Measurements from ENCODE around the gene TBC1D22B. TPM values are rescaled to one million over a fixed set of nuclear protein-coding genes. Genes with fewer than 3 reads are reported as not detected.

Gene TBC1D22B
- total RNA-seq = 14.8 to 15.2 TPM (median 15.1 TPM) in 3 replicates

DNA sequence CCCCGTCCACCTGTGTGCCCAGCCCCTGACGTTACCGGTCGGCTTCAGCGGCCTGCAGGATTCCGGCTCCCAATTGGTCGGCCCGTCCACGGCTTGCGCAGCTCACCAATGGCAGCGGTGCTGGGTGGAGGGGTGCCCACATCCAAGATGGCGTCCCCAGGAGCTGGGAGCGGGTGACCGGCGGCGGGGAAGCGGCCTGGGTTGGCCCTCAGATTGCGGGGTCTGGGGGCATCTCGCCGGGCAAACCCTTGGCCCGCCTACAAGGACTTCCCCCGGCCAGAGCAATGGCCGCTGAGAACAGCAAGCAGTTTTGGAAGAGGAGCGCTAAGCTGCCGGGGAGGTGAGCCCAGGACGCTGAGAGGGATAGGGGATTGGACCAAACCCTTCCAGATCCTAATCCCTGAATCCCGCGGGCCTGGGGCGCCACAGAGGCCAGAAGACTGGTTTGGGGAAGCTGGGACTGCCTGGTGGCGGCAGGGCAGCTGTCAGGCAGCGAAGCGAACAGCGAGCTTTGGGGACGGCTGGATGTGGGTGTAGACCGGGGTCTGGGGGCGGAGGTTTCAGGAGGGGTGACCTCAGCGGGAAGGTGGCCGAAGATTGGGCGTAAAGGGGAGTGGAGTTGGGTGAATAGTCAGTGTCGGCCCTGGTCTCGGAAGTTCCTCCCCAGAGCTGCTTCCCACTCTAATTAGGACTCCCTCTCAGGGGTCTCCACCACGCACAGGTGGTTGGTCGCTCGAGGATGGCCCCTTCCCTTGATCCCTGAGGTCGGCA, at the start of gene TBC1D22B, which contains the start of gene TMEM217:
Gene TBC1D22B (plus strand): TSS at position 139 of the 771 bp plus-strand sequence. CDS start 146 bp downstream, at position 285.
Gene TMEM217 (minus strand): TSS at position 511 of the 771 bp plus-strand sequence. CDS start 39,114 bp downstream, outside the sequence.
- DNase-seq (ENCODE audit: low spot score in 2 of 2, unreplicated experiment in 2 of 2) = peak; percentile 93 to 95
- peaks cover 3% of the 10 kb centered on the region for H3K27me3 Mint-ChIP-seq (ENCODE audit: low read depth)
- no peaks in the 10 kb centered on the region for H3K36me3 Mint-ChIP-seq
- peak within 1 kb of the TSS; percentile 96 for H3K27ac Mint-ChIP-seq
- H3K9me3 Mint-ChIP-seq = no peaks in the 10 kb centered on the region
- peak within 1 kb of the TSS; percentile 97 for H3K4me3 Mint-ChIP-seq
- TF ChIP-seq, protein P1, sequence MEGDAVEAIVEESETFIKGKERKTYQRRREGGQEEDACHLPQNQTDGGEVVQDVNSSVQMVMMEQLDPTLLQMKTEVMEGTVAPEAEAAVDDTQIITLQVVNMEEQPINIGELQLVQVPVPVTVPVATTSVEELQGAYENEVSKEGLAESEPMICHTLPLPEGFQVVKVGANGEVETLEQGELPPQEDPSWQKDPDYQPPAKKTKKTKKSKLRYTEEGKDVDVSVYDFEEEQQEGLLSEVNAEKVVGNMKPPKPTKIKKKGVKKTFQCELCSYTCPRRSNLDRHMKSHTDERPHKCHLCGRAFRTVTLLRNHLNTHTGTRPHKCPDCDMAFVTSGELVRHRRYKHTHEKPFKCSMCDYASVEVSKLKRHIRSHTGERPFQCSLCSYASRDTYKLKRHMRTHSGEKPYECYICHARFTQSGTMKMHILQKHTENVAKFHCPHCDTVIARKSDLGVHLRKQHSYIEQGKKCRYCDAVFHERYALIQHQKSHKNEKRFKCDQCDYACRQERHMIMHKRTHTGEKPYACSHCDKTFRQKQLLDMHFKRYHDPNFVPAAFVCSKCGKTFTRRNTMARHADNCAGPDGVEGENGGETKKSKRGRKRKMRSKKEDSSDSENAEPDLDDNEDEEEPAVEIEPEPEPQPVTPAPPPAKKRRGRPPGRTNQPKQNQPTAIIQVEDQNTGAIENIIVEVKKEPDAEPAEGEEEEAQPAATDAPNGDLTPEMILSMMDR (IDR thresholded peaks at IDR 0.05; ENCODE audit: unreplicated experiment) = no peak
- peaks cover 28% of the 10 kb centered on the region for H3K4me1 Mint-ChIP-seq

- H3K4me1 Mint-ChIP-seq = peaks cover 12% of the 10 kb centered on the region
- no peaks in the 10 kb centered on the region for H3K9me3 Mint-ChIP-seq
- TF ChIP-seq, protein P1 (IDR thresholded peaks at IDR 0.05; ENCODE audit: unreplicated experiment) = peak; percentile 71
- DNase-seq (ENCODE audit: low spot score in 2 of 2, unreplicated experiment in 2 of 2) = peak in 1 of 2 experiments; percentile 67
- H3K4me3 Mint-ChIP-seq = no peak overlapping the region
- H3K27ac Mint-ChIP-seq = no peak overlapping the region
- H3K36me3 Mint-ChIP-seq = no peaks in the 10 kb centered on the region
- no peaks in the 10 kb centered on the region for H3K27me3 Mint-ChIP-seq (ENCODE audit: low read depth)
Observed at GRCh38 chr6:37207903-37208456, 49.6 kb upstream of the TBC1D22B start.

- peaks cover 10% of the 10 kb centered on the region for H3K4me1 Mint-ChIP-seq
- H3K9me3 Mint-ChIP-seq = no peaks in the 10 kb centered on the region
- TF ChIP-seq, protein P1 (IDR thresholded peaks at IDR 0.05; ENCODE audit: unreplicated experiment) = no peak
- no peak overlapping the region for H3K4me3 Mint-ChIP-seq
- DNase-seq (ENCODE audit: low spot score in 2 of 2, unreplicated experiment in 2 of 2) = no peak
- no peaks in the 10 kb centered on the region for H3K36me3 Mint-ChIP-seq
- H3K27me3 Mint-ChIP-seq (ENCODE audit: low read depth) = no peaks in the 10 kb centered on the region
- H3K27ac Mint-ChIP-seq = no peak overlapping the region
Observed at GRCh38 chr6:37208793-37209192, 48.8 kb upstream of the TBC1D22B start.

DNA sequence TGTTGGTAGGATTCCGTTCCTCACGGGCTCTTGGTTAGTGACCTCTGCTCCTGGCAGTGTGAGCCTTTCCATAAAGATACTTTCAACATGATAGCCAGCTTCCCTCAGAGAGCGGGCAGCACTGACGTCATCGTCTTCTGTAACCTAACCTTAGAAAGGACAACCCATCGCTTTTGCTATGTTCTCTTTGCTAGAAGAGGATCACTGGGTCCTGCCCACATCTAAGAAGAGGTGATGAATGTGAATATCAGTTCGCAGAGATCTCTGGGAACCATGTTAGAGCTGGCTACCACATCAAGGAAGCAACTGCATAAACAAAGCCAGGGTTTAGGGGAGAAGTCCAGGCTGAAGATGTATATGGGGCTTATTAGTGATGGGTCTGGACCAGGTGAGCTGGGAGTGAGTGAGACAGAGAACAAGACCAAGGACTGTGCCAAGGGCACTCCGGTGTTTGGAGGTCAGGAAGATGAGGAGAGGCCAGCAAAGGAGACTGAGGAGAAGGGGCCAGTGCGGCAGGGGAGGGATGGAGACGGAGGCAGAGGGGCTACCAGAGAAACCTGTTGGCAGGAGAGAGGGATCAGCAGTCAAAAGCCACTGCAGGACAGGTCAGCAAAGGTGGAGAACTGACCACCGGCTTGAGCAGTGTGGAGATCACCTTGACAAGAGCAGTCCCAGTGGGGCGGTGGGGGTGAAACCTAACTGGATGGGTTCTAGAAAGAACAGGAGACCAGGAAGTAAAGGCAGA, 47.9 kb upstream of the TBC1D22B start:
- H3K27me3 Mint-ChIP-seq (ENCODE audit: low read depth) = no peaks in the 10 kb centered on the region
- no peaks in the 10 kb centered on the region for H3K9me3 Mint-ChIP-seq
- H3K4me3 Mint-ChIP-seq = no peak overlapping the region
- no peaks in the 10 kb centered on the region for H3K36me3 Mint-ChIP-seq
- TF ChIP-seq, protein P1 (IDR thresholded peaks at IDR 0.05; ENCODE audit: unreplicated experiment) = no peak
- no peak overlapping the region for H3K27ac Mint-ChIP-seq
- peaks cover 5% of the 10 kb centered on the region for H3K4me1 Mint-ChIP-seq
- DNase-seq (ENCODE audit: low spot score in 2 of 2, unreplicated experiment in 2 of 2) = no peak

DNA sequence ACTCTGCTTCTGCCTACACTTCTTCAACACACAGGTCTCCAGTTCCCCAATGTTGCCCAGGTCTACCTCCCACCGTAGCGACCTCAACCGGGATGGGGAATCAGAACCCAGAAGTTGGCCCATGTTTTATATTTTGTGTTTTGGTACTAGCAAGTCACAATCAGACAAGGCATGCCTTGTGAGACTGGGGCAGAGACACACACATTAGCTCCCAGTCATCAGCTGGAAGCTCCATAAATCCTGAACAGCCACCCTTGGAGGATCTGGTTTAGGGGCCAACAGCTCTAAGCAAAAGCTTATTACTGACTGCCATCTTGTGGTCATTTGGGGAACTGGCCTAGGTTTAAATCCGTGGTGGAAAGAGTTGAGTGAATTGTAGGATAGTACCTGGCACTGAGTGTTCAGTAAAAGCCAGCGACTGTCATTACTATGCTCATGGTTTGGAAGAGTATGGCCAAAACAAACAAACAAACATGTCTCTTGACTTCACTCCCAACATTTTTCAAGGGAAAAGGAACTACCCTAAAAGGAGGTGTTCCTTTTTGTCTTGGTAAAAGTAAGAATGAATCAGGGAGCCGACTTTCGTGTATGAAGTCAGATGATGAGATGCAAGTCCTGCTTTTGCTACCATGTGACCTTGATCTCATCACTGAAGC, 47.1 kb upstream of the TBC1D22B start:
- Mint-ChIP-seq H3K9me3 (no peaks in the 10 kb centered on the region), H3K4me1 (peaks cover 5% of the 10 kb centered on the region), H3K27ac (no peak overlapping the region), H3K4me3 (no peak overlapping the region), H3K27me3 (ENCODE audit: low read depth) (no peaks in the 10 kb centered on the region), H3K36me3 (no peaks in the 10 kb centered on the region)
- DNase-seq (ENCODE audit: low spot score in 2 of 2, unreplicated experiment in 2 of 2) = peak; percentile 40 to 86
- TF ChIP-seq, protein P1 (IDR thresholded peaks at IDR 0.05; ENCODE audit: unreplicated experiment) = peak; percentile 91
